Vagina (tissue), 2 donors: ENCODE results near the gene RRP1B.

Experiments used
- POLR2A ChIP-seq, 2 donors: fragments of 450-650 bp; IDR thresholded peaks; one replicate each; pipeline ENCODE4 v1.6.1; 2017; ENCODE audit warnings: antibody characterized with exemption in 2 of 2, mild to moderate bottlenecking in 2 of 2, moderate library complexity in 2 of 2
- POLR2AphosphoS5 ChIP-seq, 2 donors: sonication (generic); formaldehyde crosslinking; IDR thresholded peaks; one replicate each; pipeline ENCODE4 v1.9.0; 2017; ENCODE audit warnings: antibody characterized with exemption in 2 of 2, mild to moderate bottlenecking in 2 of 2, low read depth in 1 of 2; ENCODE audit not compliant: insufficient read depth in 1 of 2
- TF ChIP-seq, protein P1 (sequence below), 3 experiments: fragments of 450-650 bp in 2 of 3; fragments of 200-600 bp in 1 of 3; sonication (generic) in 1 of 3; IDR thresholded peaks; one replicate each; pipeline ENCODE4 v1.5.1; 2017 to 2019; ENCODE audit warnings: antibody characterized with exemption in 3 of 3, mild to moderate bottlenecking in 2 of 3, moderate library complexity in 2 of 3

DNA sequence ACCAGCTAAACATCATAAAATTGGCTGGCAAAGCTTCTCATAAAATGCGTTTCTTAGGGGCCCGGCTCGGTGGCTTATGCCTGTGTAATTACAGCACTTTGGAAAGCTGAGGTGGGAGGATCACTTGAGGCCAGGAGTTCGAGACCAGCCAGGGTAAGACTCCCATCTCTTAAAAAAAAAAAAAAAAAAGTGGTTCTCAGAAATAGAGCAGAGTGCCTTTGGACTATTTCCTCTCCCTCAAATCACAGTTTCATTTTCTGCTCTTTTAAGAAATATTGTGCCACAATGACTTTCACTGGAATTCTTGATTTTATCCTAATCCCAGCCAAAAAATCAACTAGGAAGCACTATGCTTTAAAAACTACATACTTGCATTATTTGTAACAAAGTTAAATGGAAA lies 13.4 kb upstream of the RRP1B start:
- TF ChIP-seq, protein P1, sequence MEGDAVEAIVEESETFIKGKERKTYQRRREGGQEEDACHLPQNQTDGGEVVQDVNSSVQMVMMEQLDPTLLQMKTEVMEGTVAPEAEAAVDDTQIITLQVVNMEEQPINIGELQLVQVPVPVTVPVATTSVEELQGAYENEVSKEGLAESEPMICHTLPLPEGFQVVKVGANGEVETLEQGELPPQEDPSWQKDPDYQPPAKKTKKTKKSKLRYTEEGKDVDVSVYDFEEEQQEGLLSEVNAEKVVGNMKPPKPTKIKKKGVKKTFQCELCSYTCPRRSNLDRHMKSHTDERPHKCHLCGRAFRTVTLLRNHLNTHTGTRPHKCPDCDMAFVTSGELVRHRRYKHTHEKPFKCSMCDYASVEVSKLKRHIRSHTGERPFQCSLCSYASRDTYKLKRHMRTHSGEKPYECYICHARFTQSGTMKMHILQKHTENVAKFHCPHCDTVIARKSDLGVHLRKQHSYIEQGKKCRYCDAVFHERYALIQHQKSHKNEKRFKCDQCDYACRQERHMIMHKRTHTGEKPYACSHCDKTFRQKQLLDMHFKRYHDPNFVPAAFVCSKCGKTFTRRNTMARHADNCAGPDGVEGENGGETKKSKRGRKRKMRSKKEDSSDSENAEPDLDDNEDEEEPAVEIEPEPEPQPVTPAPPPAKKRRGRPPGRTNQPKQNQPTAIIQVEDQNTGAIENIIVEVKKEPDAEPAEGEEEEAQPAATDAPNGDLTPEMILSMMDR (IDR thresholded peaks at IDR 0.05), result no peak
- TF ChIP-seq POLR2A (IDR thresholded peaks at IDR 0.05) (no peak), POLR2AphosphoS5 (IDR thresholded peaks at IDR 0.05; ENCODE audit: insufficient read depth in 1 of 2, low read depth in 1 of 2) (no peak)
